Transverse colon (tissue), 4 donors: ENCODE data around the gene TICAM2.

Experiments used
- CTCF ChIP-seq, 5 experiments: fragments of 200-600 bp in 3 of 5; fragments of 450-650 bp in 2 of 5; sonication (generic) in 3 of 5; IDR thresholded peaks; 1 replicate in 2 of 5; 2 replicates in 3 of 5; pipeline ENCODE4 v1.5.1; 2016 to 2017; ENCODE audit warnings: antibody characterized with exemption in 5 of 5, inconsistent platforms in 3 of 5, mild to moderate bottlenecking in 2 of 5, moderate library complexity in 1 of 5
- EP300 ChIP-seq: sonication (generic); formaldehyde crosslinking; IDR thresholded peaks from one replicate; pipeline ENCODE4 v1.6.1; 2017; ENCODE audit warnings: antibody characterized with exemption, low read depth
- POLR2A ChIP-seq: fragments of 450-650 bp; IDR thresholded peaks from one replicate; pipeline ENCODE4 v1.6.1; 2016; ENCODE audit warnings: antibody characterized with exemption, mild to moderate bottlenecking, moderate library complexity
- POLR2AphosphoS5 ChIP-seq, 3 donors: sonication (generic); formaldehyde crosslinking; IDR thresholded peaks; one replicate each; pipeline ENCODE4 v1.6.1; 2016; ENCODE audit warnings: antibody characterized with exemption in 3 of 3

DNA sequence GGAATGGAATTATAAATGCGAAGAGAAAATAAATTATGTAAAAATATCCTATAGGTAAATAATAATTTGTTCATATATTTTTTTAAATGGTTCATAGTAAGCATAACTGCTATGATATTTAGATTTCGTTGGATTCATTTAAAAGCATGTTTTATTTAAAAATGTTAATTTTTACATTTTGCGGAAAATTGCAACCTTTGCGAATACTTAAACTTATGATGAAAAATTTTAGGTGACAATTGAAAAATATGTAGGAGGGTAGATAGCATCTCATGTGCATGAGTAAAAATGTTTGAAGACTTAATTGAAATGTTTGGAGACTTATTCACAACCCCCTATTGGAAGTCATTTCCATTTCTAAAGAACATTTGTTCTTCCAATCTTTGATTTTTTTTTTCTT lies 53.6 kb downstream of the TICAM2 start:
- TF ChIP-seq POLR2A (no peak), CTCF (IDR thresholded peaks at IDR 0.05) (no peak), EP300 (no peak), POLR2AphosphoS5 (IDR thresholded peaks at IDR 0.05) (no peak)
